Activated CD4-positive, alpha-beta T cell treated with anti-CD3 and anti-CD28 coated beads, Interleukin-2, amount 10 ng/mL, durations not matched to agents 24 days and 14 days (primary cell): ENCODE measurements around the gene SUPT6H. TPM values are rescaled to one million over a fixed set of nuclear protein-coding genes. Genes with fewer than 3 reads are reported as not detected.

Experiments
- total RNA-seq: library from RNA; stranded (reverse); gene quantifications from 2 replicates; pipeline ENCODE4 v1.2.3, GENCODE V29; 2022

SUPT6H gene
- total RNA-seq, 1 donor from 2014 or later = 108 TPM

Other genes with a start within 250 kb of the SUPT6H start
- gene SLC13A2, start 188.6 kb upstream of the SUPT6H start, total RNA-seq = not detected in 2 replicates
- gene FOXN1, start 155.9 kb upstream of the SUPT6H start, total RNA-seq = not detected in 2 replicates
- 59.8 and 60.2 TPM in 2 replicates for gene UNC119, start 109.6 kb upstream of the SUPT6H start, total RNA-seq
- 65.8 and 70.9 TPM in 2 replicates for gene PIGS, start 90.7 kb upstream of the SUPT6H start, total RNA-seq
- gene ALDOC, start 85.3 kb upstream of the SUPT6H start, total RNA-seq = 70.2 and 72.9 TPM in 2 replicates
- 89.6 and 91.3 TPM in 2 replicates for gene SPAG5, start 63.2 kb upstream of the SUPT6H start, total RNA-seq
- gene RSKR, start 48.0 kb upstream of the SUPT6H start, total RNA-seq = 40.8 and 43.8 TPM in 2 replicates
- 220 and 225 TPM in 2 replicates for gene BLTP2, start 17.0 kb upstream of the SUPT6H start, total RNA-seq
- gene SDF2, start 299 bp upstream of the SUPT6H start, total RNA-seq = 43.8 and 46.2 TPM in 2 replicates
- gene PROCA1, start 49.7 kb downstream of the SUPT6H start, total RNA-seq = 6.0 TPM in 2 replicates
- gene RAB34, start 55.7 kb downstream of the SUPT6H start, total RNA-seq = 19.2 and 20.6 TPM in 2 replicates
- 1,588 and 1,610 TPM in 2 replicates for gene RPL23A, start 57.8 kb downstream of the SUPT6H start, total RNA-seq
- 12.5 and 16.8 TPM in 2 replicates for gene TLCD1, start 64.0 kb downstream of the SUPT6H start, total RNA-seq
- gene NEK8, start 66.6 kb downstream of the SUPT6H start, total RNA-seq = 5.5 and 6.1 TPM in 2 replicates
- 155 and 168 TPM in 2 replicates for gene TRAF4, start 81.8 kb downstream of the SUPT6H start, total RNA-seq
- 22.4 and 24.0 TPM in 2 replicates for gene FAM222B, start 180.6 kb downstream of the SUPT6H start, total RNA-seq
- 56.8 and 61.2 TPM in 2 replicates for gene ERAL1, start 192.8 kb downstream of the SUPT6H start, total RNA-seq
- 109 and 111 TPM in 2 replicates for gene FLOT2, start 235.5 kb downstream of the SUPT6H start, total RNA-seq
- gene DHRS13, start 240.9 kb downstream of the SUPT6H start, total RNA-seq = 32.4 and 34.3 TPM in 2 replicates